Measurements from ENCODE around the gene STC2.

STC2 gene

GRCh38 chr5:173328844-173329490 is 753 bp upstream of the STC2 start:
- DNase-seq = no peak

GRCh38 chr5:173327084-173327947 is 898 bp downstream of the STC2 start:
- no peak for DNase-seq

GRCh38 chr5:173326501-173326960 is 1.7 kb downstream of the STC2 start:
- DNase-seq = no peak

DNA sequence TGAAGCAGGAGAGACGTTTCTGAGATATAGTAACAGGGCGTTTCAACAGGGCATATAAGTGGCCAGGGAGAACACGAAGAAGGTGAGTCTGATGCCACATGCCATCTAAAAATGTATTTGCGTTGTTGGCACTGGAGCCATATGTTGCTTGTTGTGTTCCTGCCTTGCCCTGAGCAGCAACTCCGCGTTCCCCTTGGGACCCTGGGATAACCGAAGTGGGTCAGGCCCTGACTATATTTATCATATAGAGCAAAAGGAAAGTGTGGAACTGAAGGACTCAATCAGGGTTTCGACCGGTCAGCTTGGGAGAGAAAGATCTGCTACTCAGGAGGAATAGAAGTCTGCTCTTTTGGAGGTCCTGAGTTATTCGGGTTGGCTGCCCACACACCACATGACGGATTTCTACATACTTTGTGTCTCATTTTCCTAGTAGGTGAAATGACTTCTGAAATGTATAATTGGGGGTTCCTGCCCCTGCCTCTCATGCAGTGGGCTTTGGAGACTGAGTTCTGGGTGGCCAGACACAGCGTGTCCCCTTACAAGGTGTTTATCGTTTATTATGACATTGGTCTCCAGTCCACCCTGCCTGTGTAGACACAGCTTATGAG is 3.0 kb downstream of the STC2 start:
- no peak for DNase-seq

- no peak for DNase-seq
These were observed 3.9 kb downstream of the STC2 start for GRCh38 chr5:173324115-173325001.

DNA sequence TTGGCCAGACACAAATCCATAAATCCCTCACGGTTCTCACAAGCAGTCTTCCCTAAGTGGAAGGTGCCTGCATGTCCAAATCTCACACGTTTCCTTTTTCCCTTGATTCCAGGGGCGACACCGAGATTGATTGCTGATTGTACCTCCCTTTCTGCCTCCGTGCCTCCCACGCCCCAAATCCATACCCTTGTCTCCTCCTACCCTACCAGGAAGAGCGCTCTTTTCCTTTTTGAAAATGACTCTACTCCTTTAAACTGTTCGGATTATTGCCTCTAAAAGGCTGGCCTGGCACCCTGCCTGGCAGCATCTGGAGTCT is 4.5 kb downstream of the STC2 start:
- DNase-seq = no peak

GRCh38 chr5:173323106-173323798 is 5.0 kb downstream of the STC2 start:
- no peak for DNase-seq

GRCh38 chr5:173321886-173322285 is 6.3 kb downstream of the STC2 start:
- DNase-seq = no peak

- DNase-seq = no peak
These were observed 8.0 kb downstream of the STC2 start for GRCh38 chr5:173320259-173320658.

DNA sequence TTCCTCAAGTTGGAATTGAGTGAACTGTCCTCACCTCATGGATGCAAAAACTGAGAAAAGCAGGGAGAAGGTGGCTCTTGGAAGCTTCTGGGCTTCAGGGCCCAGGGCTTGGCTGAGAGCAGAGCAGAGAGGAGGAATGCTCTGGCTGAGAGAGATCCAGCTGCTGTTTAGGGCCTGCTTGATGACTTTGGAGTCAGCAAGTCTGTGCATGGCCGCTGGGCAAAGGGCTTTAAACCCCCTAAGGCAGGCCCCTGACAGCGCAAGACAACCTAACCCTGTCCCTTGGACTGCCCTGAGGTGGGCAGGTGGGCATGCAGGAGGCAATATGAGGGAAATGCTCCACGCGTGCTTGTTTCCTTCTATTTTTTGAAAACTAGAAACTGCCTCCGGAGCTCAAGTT is 8.6 kb downstream of the STC2 start:
- no peak for DNase-seq

GRCh38 chr5:173318881-173319620 is 9.2 kb downstream of the STC2 start:
- DNase-seq = no peak

- DNase-seq = no peak
These were observed 9.9 kb downstream of the STC2 start for GRCh38 chr5:173318330-173318729.

DNA sequence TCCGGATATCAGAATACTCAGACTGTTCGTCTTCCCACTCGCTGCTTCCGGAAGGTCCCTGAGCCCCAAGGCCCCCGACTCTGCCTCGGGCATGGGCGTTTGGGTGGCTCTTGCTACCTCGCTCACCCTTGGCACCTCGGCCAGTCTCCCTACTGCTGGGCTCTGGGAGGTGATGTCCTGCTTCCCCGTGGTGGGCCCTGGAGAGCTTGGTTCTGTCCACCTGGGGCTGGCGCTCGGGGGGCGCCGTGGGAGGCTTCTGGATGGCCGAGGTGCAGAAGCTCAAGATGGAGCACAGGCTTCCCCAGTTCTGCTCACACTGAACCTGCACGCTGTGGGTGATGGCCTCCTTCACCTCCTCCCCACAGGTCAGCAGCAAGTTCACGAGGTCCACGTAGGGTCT is 10.4 kb downstream of the STC2 start:
- no peak for DNase-seq

GRCh38 chr5:173317091-173317730 is 11.0 kb downstream of the STC2 start:
- DNase-seq = no peak

DNA sequence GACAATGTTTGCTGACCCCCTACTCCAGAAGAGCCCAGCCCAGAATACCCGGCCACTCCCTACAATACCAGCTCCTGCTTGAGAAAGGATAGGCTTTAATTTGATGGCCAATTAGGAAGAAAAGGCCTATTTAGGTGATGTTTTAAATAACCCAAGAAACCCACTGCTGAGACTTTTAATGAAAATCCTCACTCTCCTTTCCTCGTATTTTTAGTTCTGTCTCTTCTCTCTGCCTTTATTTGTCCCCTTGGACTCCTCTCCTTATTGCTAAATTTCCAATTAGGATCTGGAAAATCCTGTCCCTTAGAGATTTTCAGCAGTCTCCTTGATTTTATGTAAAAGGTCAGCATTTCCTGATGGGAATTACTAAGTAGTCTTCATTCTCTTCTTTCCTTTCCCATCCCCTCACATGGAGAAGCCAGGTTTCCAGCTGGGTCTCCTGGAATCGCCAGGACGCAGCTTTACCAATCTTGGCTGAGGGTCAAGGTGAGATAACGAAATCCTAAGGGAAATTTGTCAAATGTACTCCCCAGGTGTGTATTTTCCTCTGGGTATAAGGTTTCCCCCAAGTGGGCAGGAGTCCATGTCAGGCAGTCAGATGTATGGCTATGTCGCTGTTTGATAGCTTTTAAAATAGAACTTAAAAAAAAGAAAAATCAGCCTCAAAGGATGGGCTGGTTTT is 11.7 kb downstream of the STC2 start:
- no peak for DNase-seq

DNA sequence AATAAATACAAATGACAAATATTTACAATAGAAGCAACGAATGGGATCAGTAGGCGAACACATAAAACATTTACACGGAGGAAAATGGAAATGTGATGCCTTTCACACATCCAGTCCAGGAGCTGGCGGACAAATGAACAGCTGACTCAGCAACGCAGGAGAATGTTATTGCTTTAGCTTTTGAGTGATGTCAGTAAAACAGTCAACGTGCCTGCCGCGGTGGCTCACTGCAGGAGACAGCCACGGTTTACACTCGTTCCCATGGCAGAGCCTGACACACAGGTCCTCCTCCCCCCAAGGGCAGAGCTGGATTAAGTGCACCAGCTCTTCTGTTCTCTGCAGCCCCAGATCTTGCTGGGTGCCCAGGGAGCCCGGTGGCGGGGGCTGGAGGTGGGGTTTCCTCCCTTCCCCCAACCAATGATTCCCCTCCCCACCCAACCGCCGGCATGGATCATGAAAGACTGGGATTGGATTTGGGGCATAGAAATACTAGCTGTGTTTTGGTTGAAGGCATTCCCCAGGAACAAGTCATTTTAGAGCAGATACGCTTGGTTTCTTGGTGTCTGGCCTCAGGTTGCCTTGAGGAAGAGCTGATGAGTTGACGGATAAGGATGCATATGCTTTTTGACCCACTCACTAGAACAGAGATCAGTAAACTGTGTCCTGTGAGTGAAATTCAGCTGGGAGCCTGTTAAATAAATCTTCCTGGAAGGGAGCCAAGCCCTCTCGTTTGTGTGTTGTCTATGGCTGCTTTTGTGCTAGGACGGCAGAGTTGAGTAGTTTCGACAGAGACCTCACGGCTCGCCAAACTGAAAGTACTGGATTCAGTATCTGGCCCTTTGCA is 12.5 kb downstream of the STC2 start:
- DNase-seq = no peak

- no peak for DNase-seq
These were observed 13.9 kb downstream of the STC2 start for GRCh38 chr5:173314166-173314952.

DNA sequence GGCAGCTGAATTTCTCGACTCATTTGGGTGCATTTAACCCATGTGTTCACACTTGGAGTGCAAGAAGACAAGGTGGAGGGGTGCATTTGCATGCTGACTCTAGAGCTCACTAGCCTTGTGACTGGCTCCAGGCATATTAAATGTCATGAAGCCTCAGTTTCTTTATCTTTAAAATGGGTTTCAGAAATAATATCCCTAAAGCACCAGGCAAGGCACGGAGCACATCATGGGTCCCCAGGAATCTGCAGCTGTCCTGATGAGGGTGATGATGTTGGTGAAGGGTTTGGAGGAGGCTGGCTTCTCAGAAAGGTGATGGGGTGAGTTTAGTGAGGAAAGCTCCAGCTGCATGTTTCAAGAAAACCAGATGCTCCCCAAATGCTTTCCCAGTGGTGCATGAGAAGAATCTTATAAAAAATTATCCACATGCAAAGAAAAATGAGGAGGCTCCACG is 14.8 kb downstream of the STC2 start:
- no peak for DNase-seq

GRCh38 chr5:173312821-173313220 is 15.4 kb downstream of the STC2 start:
- DNase-seq = no peak
